B cell (primary cell): ENCODE results near the gene SLFN13. TPM values are rescaled to one million over a fixed set of nuclear protein-coding genes. Genes with fewer than 3 reads are reported as not detected.

Experiments used
- ATAC-seq: fragments of 200-7000 bp; cut with Tn5 transposase; one replicate; pipeline ENCODE4 v1.10.0; 2021; ENCODE audit warnings: low read depth, mild to moderate bottlenecking, moderate number of reproducible peaks, moderate library complexity
- CTCF ChIA-PET: fragments of 350-600 bp; sonication (Branson Sonifier 250); formaldehyde crosslinking; loops from one replicate; lab custom pipeline; 2021; ENCODE audit warnings: antibody characterized with exemption, inconsistent platforms; lab: Charles Lee
- POLR2A ChIA-PET: fragments of 350-600 bp; sonication (Branson Sonifier 250); formaldehyde crosslinking; loops from one replicate; lab custom pipeline; 2021; ENCODE audit warnings: antibody characterized with exemption; lab: Charles Lee
- DNase-seq: peaks from one replicate; pipeline ENCODE4 v3.0.0; 2013
- H2AFZ ChIP-seq: 2 replicates; pipeline ENCODE4 v1.6.1; 2012; ENCODE audit warnings: mild to moderate bottlenecking, low read depth, low read length; ENCODE audit not compliant: insufficient read depth, poor library complexity, severe bottlenecking
- H3K27ac ChIP-seq, 2 donors: 1 replicate in 1 of 2; 2 replicates in 1 of 2; pipeline ENCODE4 v1.5.1; 2012 to 2013; ENCODE audit warnings: low read length in 2 of 2, mild to moderate bottlenecking in 2 of 2, moderate library complexity in 1 of 2
- H3K27me3 ChIP-seq, 4 experiments: fragments of 200-600 bp in 1 of 4; sonication (generic) in 1 of 4; replicated peaks in 1 of 4; 1 replicate in 2 of 4; 2 replicates in 2 of 4; pipeline versions ENCODE4 v1.6.1 to v1.7.0; 2013 to 2016; ENCODE audit warnings: low read length in 3 of 4, mild to moderate bottlenecking in 2 of 4, mixed read lengths in 1 of 4, moderate library complexity in 1 of 4; ENCODE audit not compliant: insufficient read depth in 4 of 4, control insufficient read depth in 3 of 4; ENCODE audit errors: control extremely low read depth in 1 of 4
- H3K36me3 ChIP-seq, 2 experiments: replicated peaks in 1 of 2; 1 replicate in 1 of 2; 2 replicates in 1 of 2; pipeline versions ENCODE4 v1.6.1 to v1.7.1; 2013; ENCODE audit warnings: low read length in 1 of 2; ENCODE audit not compliant: insufficient read depth in 2 of 2, control insufficient read depth in 1 of 2; ENCODE audit errors: control extremely low read depth in 1 of 2, extremely low read depth in 1 of 2
- H3K4me1 ChIP-seq, 2 donors: fragments of 200-600 bp in 1 of 2; sonication (generic) in 1 of 2; 1 replicate in 1 of 2; 2 replicates in 1 of 2; pipeline versions ENCODE4 v1.5.1 to v1.6.1; 2013 to 2017; ENCODE audit warnings: low read length in 2 of 2; ENCODE audit not compliant: control insufficient read depth in 2 of 2, insufficient read depth in 2 of 2
- H3K4me2 ChIP-seq: replicated peaks from 2 replicates; pipeline ENCODE3; 2012; ENCODE audit warnings: mild to moderate bottlenecking, low read depth, low read length; ENCODE audit not compliant: poor library complexity, severe bottlenecking
- H3K4me3 ChIP-seq, 5 experiments: fragments of 200-600 bp in 1 of 5; sonication (generic) in 1 of 5; 1 replicate in 3 of 5; 2 replicates in 2 of 5; pipeline versions ENCODE4 v1.5.1 to v1.7.0; 2011 to 2016; ENCODE audit warnings: low read length in 4 of 5, mild to moderate bottlenecking in 4 of 5, low read depth in 2 of 5, control low read depth in 1 of 5, moderate library complexity in 1 of 5; ENCODE audit not compliant: insufficient read depth in 1 of 5; ENCODE audit errors: control extremely low read depth in 1 of 5, extremely low read depth in 1 of 5
- H3K79me2 ChIP-seq: fragments of 200-600 bp; sonication (generic); one replicate; pipeline ENCODE4 v1.6.0; 2016; ENCODE audit warnings: low read length; ENCODE audit not compliant: control insufficient read depth, insufficient read depth
- H3K9ac ChIP-seq: fragments of 200-600 bp; sonication (generic); 2 replicates; pipeline ENCODE4 v1.6.1; 2017; ENCODE audit warnings: mild to moderate bottlenecking, low read length, moderate library complexity
- H3K9me3 ChIP-seq, 3 donors: one replicate each; pipeline versions ENCODE4 v1.6.1 to v1.7.1; 2013; ENCODE audit warnings: low read length in 2 of 3; ENCODE audit not compliant: control insufficient read depth in 2 of 3, insufficient read depth in 1 of 3; ENCODE audit errors: control extremely low read depth in 1 of 3
- H4K20me1 ChIP-seq: 2 replicates; pipeline ENCODE4 v1.6.0; 2012; ENCODE audit warnings: mild to moderate bottlenecking, low read length; ENCODE audit not compliant: insufficient read depth, control insufficient read depth, poor library complexity, severe bottlenecking
- H3K27ac Mint-ChIP-seq: one replicate; pipeline ENCODE4 v1.8.0; 2021; ENCODE audit warnings: mixed read lengths
- H3K27me3 Mint-ChIP-seq: one replicate; pipeline ENCODE4 v1.8.0; 2021; ENCODE audit warnings: mixed read lengths
- H3K4me1 Mint-ChIP-seq: one replicate; pipeline ENCODE4 v1.8.0; 2021; ENCODE audit warnings: mixed read lengths
- H3K4me3 Mint-ChIP-seq: one replicate; pipeline ENCODE4 v1.8.0; 2021; ENCODE audit warnings: mixed read lengths
- H3K9me3 Mint-ChIP-seq: one replicate; pipeline ENCODE4 v1.8.0; 2022; ENCODE audit warnings: mixed read lengths; ENCODE audit not compliant: insufficient read depth
- CTCF ChIP-seq: fragments of 200-600 bp; IDR thresholded peaks from one replicate; pipeline ENCODE4 v1.8.0; 2022; ENCODE audit warnings: antibody characterized with exemption, mild to moderate bottlenecking
- EZH2 ChIP-seq: IDR thresholded peaks from 2 replicates; pipeline ENCODE4 v1.6.1; 2012; ENCODE audit warnings: borderline replicate concordance, low read depth, mild to moderate bottlenecking, moderate library complexity, low read length; ENCODE audit not compliant: insufficient read depth, poor library complexity, severe bottlenecking
- whole genome bisulfite sequencing: methylation state at CpG from one replicate; pipeline ENCODE4 v1.1.5; 2013; ENCODE audit warnings: missing lambda C conversion rate; ENCODE audit not compliant: insufficient coverage; 5-methylcytosine and 5-hydroxymethylcytosine counted together
- intact Hi-C: fragments of 100-400 bp; cut with micrococcal nuclease; formaldehyde crosslinking; loops from one replicate; pipeline ENCODE4 v1.10.0; 2022
- polyA plus RNA-seq: library from polyadenylated mRNA; depleted of rRNA; stranded (reverse); fragments of >200 nt; gene quantifications from 2 replicates; pipeline ENCODE4 v1.2.3, GENCODE V29; 2012
- total RNA-seq, 2 donors: library from RNA; stranded (reverse); fragments of 120-200 nt in 1 of 2; gene quantifications; 1 replicate in 1 of 2; 2 replicates in 1 of 2; pipeline versions ENCODE4 v1.2.3 to v1.2.4, GENCODE V29; 2013 to 2022

Gene SLFN13
- total and polyA plus RNA-seq, 2 donors (not counting 1 experiment from before 2014, with no cell fraction given) = 9.5 to 31.0 TPM

DNA sequence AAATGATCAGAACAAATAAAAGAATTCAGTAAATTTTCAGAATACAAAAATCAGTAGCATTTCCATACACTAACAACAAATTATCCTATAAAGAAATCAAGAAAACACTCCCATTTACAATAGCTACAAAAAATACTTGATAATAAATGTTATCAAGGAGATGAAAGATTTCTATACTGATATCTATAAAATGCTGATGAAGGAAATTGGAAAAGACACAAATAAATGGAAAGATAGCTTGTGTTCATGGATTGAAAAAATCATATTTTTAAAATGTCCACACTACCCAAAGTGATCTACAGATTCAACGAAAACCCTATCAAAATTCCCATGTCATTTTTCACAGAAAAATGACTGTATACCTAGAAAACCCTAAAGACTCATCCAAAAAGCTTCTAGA is 34.3 kb downstream of the SLFN13 start:
- H3K4me3 Mint-ChIP-seq = no peak overlapping the region
- H3K27me3 Mint-ChIP-seq = no peaks in the 10 kb centered on the region
- TF ChIP-seq EZH2 (no peak), CTCF (no peak)

GRCh38 chr17:35407531-35407930 is 41.0 kb downstream of the SLFN13 start:
- Mint-ChIP-seq H3K4me3 (no peak overlapping the region), H3K27me3 (no peaks in the 10 kb centered on the region), H3K4me1 (no peaks in the 10 kb centered on the region), H3K9me3 (no peaks in the 10 kb centered on the region), H3K27ac (no peak overlapping the region)
- ATAC-seq (no peak), DNase-seq (no peak)
- H3K4me3 ChIP-seq = no peak overlapping the region
- WGBS = over 99% methylated on average over 15 of the region's 26 CpGs
- ChIA-PET CTCF (no interaction called here), POLR2A (no interaction called here)
- H4K20me1 ChIP-seq = no peaks in the 10 kb centered on the region
- no peaks in the 10 kb centered on the region for H3K4me1 ChIP-seq
- peaks cover 0 to 2% of the 10 kb centered on the region in 2 experiments for H3K36me3 ChIP-seq
- no peak overlapping the region for H3K9ac ChIP-seq
- no peak overlapping the region for H3K27ac ChIP-seq
- H2AFZ ChIP-seq = no peak overlapping the region
- H3K4me2 ChIP-seq = no peak overlapping the region
- no peaks in the 10 kb centered on the region for H3K79me2 ChIP-seq
- H3K27me3 ChIP-seq = no peaks in the 10 kb centered on the region
- peaks cover 0 to 3% (median 0%) of the 10 kb centered on the region in 3 donors for H3K9me3 ChIP-seq
- intact Hi-C loops = no loop called here
- TF ChIP-seq CTCF (no peak), EZH2 (no peak)

More for the DNA sequence above, 34.3 kb downstream of the SLFN13 start:
- intact Hi-C loops = no loop called here
- CTCF ChIA-PET = interaction anchor here (1.1 kb wide), 1 partner anchor 34 kb away, joined by 3 read pairs; the partner anchor contains the start of gene SLFN13
- peaks cover 0 to 4% of the 10 kb centered on the region in 2 experiments for H3K36me3 ChIP-seq
- WGBS = no CpG with 5 or more reads among the region's 1 CpG
- no peaks in the 10 kb centered on the region for H3K4me1 ChIP-seq
- ATAC-seq (no peak), DNase-seq (no peak)
- no peak overlapping the region for H2AFZ ChIP-seq
- no peak overlapping the region for H3K4me2 ChIP-seq
- H3K9ac ChIP-seq = no peak overlapping the region
- no peaks in the 10 kb centered on the region for H3K9me3 Mint-ChIP-seq
- H3K27ac ChIP-seq = no peak overlapping the region
- H3K4me1 Mint-ChIP-seq = no peaks in the 10 kb centered on the region
- no peaks in the 10 kb centered on the region for H3K27me3 ChIP-seq
- H3K9me3 ChIP-seq = no peaks in the 10 kb centered on the region
- no peak overlapping the region for H3K4me3 ChIP-seq
- H3K27ac Mint-ChIP-seq = no peak overlapping the region
- POLR2A ChIA-PET = no interaction called here
- H3K79me2 ChIP-seq = no peaks in the 10 kb centered on the region
- H4K20me1 ChIP-seq = no peaks in the 10 kb centered on the region
